ENCODE data around the gene PARD3. TPM values are rescaled to one million over a fixed set of nuclear protein-coding genes. Genes with fewer than 3 reads are reported as not detected.

PARD3 gene
- total RNA-seq, 1 donor from 2014 or later: 22.9 TPM

- Mint-ChIP-seq H3K9me3 (ENCODE audit: unreplicated experiment) (no peaks in the 10 kb centered on the region), H3K27ac (ENCODE audit: unreplicated experiment) (no peak overlapping the region), H3K27me3 (ENCODE audit: unreplicated experiment) (peaks cover 2% of the 10 kb centered on the region), H3K4me1 (ENCODE audit: low read depth, unreplicated experiment) (peaks cover 7% of the 10 kb centered on the region), H3K4me3 (ENCODE audit: unreplicated experiment) (no peak overlapping the region), H3K36me3 (ENCODE audit: unreplicated experiment) (no peaks in the 10 kb centered on the region)
- DNase-seq: no peak
- no peak for TF ChIP-seq CTCF (IDR thresholded peaks at IDR 0.05; ENCODE audit: partially characterized antibody, unreplicated experiment)
These were observed 148.9 kb downstream of the PARD3 start for GRCh38 chr10:34666008-34666704.

DNA sequence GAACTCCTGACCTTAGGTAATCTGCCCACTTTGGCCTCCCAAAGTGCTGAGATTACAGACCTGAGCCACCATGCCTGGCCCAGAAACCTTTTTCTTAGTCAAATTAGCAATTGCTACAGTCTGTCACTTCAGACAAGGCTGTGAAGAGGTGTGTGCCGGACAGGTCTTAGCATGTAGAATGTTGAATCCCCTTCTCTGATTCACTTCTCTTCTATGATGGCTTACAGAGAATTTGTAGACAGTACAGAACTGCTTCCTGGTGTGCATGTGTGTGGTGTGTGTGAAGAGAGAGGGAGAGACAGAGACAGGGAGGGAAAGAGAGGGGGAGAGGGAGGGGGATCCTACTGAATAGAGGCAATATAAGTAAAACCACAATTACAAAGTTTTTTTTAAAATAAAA, 150.4 kb downstream of the PARD3 start:
- Mint-ChIP-seq H3K27me3 (ENCODE audit: unreplicated experiment) (peaks cover 2% of the 10 kb centered on the region), H3K4me1 (ENCODE audit: low read depth, unreplicated experiment) (peaks cover 7% of the 10 kb centered on the region), H3K4me3 (ENCODE audit: unreplicated experiment) (no peak overlapping the region), H3K9me3 (ENCODE audit: unreplicated experiment) (no peaks in the 10 kb centered on the region), H3K27ac (ENCODE audit: unreplicated experiment) (no peak overlapping the region), H3K36me3 (ENCODE audit: unreplicated experiment) (no peaks in the 10 kb centered on the region)
- no peak for DNase-seq
- TF ChIP-seq CTCF (IDR thresholded peaks at IDR 0.05; ENCODE audit: partially characterized antibody, unreplicated experiment): no peak

DNA sequence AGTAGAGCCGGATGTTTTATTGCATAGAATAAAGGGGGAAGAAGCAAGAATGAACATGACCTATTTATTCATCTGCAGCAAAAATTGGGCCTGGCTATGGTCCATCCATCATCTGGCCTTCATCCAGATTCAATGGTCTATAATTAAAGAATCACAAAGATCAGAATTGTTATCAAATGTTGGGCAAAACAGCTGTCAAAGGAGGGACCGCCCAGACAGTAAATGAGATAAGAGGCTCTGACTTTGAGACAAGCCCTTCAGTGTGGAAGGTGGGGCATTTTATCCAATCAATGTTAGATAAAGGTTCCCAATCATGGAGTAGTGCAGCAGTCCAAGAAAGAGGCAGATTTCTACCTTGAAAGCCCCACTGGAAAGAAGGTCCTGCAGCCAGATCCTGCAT, 153.5 kb downstream of the PARD3 start:
- no peak for DNase-seq
- H3K4me1 Mint-ChIP-seq (ENCODE audit: low read depth, unreplicated experiment): peaks cover 21% of the 10 kb centered on the region
- no peak overlapping the region for H3K4me3 Mint-ChIP-seq (ENCODE audit: unreplicated experiment)

GRCh38 chr10:34658934-34659333, 156.2 kb downstream of the PARD3 start:
- Mint-ChIP-seq H3K27me3 (ENCODE audit: unreplicated experiment) (peaks cover 3% of the 10 kb centered on the region), H3K9me3 (ENCODE audit: unreplicated experiment) (peaks cover 2% of the 10 kb centered on the region), H3K36me3 (ENCODE audit: unreplicated experiment) (no peaks in the 10 kb centered on the region), H3K27ac (ENCODE audit: unreplicated experiment) (no peak overlapping the region), H3K4me1 (ENCODE audit: low read depth, unreplicated experiment) (peaks cover 26% of the 10 kb centered on the region), H3K4me3 (ENCODE audit: unreplicated experiment) (no peak overlapping the region)
- DNase-seq: no peak
- no peak for TF ChIP-seq CTCF (IDR thresholded peaks at IDR 0.05; ENCODE audit: partially characterized antibody, unreplicated experiment)

More for the DNA sequence above, 153.5 kb downstream of the PARD3 start:
- Mint-ChIP-seq H3K9me3 (ENCODE audit: unreplicated experiment) (peaks cover 2% of the 10 kb centered on the region), H3K27me3 (ENCODE audit: unreplicated experiment) (no peaks in the 10 kb centered on the region), H3K36me3 (ENCODE audit: unreplicated experiment) (no peaks in the 10 kb centered on the region), H3K27ac (ENCODE audit: unreplicated experiment) (no peak overlapping the region)
- TF ChIP-seq CTCF (IDR thresholded peaks at IDR 0.05; ENCODE audit: partially characterized antibody, unreplicated experiment): no peak

- Mint-ChIP-seq H3K9me3 (ENCODE audit: unreplicated experiment) (peaks cover 2% of the 10 kb centered on the region), H3K4me3 (ENCODE audit: unreplicated experiment) (no peak overlapping the region), H3K4me1 (ENCODE audit: low read depth, unreplicated experiment) (peaks cover 32% of the 10 kb centered on the region), H3K36me3 (ENCODE audit: unreplicated experiment) (no peaks in the 10 kb centered on the region), H3K27ac (ENCODE audit: unreplicated experiment) (no peak overlapping the region), H3K27me3 (ENCODE audit: unreplicated experiment) (peaks cover 3% of the 10 kb centered on the region)
- DNase-seq: no peak
- TF ChIP-seq CTCF (IDR thresholded peaks at IDR 0.05; ENCODE audit: partially characterized antibody, unreplicated experiment): no peak
These were observed 158.4 kb downstream of the PARD3 start for GRCh38 chr10:34656661-34657060.
